Right hindlimb (tissue), 1 donor: ENCODE data around the gene ECI1.
"Not testable (repeated sequence)": the region's sequence is repeated elsewhere in the genome, so short reads cannot be mapped to it uniquely, and the experiment has no call there.

Experiments
- DNase-seq: peaks from one replicate; pipeline ENCODE4 v3.0.0-alpha.2; 2018

ECI1 gene

GRCh38 chr16:2250652-2251295 is 613 bp downstream of the ECI1 start:
- DNase-seq = no peak

GRCh38 chr16:2246301-2246885 is 5.0 kb downstream of the ECI1 start:
- no peak for DNase-seq

DNA sequence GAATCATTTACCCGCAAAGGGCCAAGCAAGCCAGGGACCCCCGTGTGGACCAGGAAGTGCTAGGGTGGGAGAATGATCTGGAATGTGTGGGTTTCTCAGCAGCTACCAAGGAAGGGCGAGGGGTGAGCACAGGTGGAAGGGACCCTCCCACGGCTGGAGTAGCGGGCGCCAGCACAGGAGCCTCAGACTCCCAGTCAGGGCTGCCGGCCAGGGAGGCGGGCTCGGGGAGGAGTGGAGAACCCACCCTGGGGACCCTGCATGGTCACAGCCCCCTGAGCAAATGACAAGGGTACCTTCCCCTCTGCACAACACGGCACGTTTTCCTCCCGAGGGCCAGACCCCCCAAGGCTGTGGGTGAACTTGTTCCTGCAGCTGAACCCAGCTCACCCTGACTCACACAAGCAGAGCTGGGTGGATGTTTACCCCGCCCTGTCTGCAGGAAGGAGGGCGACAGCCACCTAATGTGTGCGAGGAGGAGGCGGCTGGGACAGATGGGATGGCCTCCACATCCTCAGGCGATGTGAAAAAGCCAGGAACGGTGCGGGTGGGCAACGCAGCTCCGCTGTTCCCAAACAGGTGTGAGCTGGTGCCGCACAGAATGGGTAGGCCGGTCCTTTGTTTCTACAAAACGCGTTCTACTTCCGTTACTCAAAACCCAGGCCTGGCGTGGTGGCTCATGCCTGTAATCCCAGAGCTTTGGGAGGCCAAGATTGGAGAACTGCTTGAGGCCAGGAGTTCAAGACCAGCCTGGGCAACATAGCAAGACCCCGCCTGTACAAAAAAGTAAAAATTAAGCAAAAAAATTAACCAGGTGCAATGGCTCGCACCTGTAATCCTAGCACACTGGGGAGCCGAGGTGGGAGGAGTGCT is 6.2 kb downstream of the ECI1 start:
- DNase-seq = no peak

GRCh38 chr16:2244301-2244700 is 7.1 kb downstream of the ECI1 start:
- DNase-seq = no peak

GRCh38 chr16:2243781-2244180 is 7.6 kb downstream of the ECI1 start:
- no peak for DNase-seq

- DNase-seq = no peak
Observed at GRCh38 chr16:2243031-2243528, 8.3 kb downstream of the ECI1 start.

- no peak for DNase-seq
Observed at GRCh38 chr16:2242598-2242997, 8.8 kb downstream of the ECI1 start.

- not testable (repeated sequence) for DNase-seq
Observed at GRCh38 chr16:2240331-2240730, 11.1 kb downstream of the ECI1 start.

DNA sequence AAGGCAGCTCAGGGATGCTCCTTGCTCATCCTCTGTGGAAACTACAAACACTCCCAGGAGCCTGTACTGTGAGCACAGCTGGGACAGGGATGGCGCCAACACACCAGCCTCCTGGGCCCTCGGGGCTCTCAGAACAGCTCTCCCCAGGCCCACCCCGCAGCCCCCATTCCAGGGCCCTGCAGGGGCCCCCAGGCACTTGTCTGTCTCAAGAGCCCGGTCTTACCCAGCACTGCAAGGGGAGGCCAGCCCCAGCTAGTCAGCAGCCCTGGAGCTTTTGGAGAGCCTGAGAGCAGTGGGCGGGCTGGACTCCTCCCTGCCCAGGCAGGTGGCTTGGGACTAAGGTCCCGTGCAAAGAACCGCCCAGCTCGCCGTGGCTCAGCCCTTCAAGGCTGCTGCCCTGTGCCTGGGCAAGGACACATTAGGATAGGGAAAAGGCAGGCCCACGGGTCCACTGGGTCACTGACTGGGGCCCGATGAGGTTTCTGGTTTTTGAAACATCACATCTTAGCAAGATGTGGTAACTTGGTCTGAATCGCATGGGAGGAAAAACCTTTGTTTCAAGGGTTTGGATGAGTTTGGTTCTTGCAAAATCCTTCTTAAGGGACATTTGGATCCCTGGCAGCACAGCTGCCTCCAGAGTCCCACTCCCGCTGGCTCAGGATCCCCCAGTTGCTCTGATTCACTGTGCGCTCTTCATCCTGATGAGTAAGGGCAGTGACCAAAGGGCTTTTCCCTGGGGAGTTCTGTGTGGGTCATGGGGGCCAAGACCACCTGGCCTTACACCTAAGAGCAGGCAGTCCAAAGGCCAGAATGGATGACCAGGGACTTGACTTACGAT is 12.3 kb downstream of the ECI1 start:
- DNase-seq = no peak

DNA sequence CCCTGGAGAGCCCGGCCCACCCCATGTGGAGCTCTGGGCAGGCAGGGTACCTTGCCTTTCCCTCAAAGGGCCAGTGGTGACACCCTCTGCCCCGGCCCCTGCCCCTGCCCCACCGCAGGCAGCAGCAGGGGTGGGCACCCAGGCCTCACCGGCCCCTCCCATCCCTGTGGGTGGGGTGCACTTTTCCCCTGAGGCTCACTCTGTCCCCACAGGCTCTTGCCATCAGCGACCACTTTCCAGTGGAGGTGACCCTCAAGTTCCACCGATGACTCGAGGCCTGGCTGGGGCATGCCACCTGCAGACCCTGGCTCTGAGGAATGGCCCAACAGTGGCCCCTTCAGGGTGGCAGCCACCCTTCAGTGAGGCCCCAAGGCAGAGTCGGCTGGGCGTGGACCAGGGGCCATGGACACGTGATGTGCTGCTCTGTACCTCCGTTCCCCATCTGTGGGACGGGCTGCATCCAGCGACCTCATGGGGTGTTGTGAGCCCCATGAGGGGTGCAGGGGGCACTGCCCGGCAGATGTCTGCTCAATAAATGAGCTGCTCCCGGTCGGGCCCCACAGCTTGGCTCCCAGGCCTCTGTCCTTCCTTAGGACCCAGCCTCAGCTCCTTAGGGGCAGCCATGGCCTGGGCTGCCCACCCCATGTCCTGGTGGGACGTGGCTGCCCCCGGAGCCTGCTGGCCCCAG is 13.1 kb downstream of the ECI1 start:
- no peak for DNase-seq

GRCh38 chr16:2237493-2238149 is 13.8 kb downstream of the ECI1 start:
- DNase-seq = no peak

GRCh38 chr16:2237102-2237482 is 14.3 kb downstream of the ECI1 start:
- DNase-seq = no peak

- DNase-seq = peak; percentile 70
Observed at GRCh38 chr16:2236337-2237101, 14.9 kb downstream of the ECI1 start, which contains the start of gene DNASE1L2. Gene DNASE1L2, plus strand, starts transcription at chr16:2236444. Its CDS starts 373 bp downstream, at chr16:2236817.

DNA sequence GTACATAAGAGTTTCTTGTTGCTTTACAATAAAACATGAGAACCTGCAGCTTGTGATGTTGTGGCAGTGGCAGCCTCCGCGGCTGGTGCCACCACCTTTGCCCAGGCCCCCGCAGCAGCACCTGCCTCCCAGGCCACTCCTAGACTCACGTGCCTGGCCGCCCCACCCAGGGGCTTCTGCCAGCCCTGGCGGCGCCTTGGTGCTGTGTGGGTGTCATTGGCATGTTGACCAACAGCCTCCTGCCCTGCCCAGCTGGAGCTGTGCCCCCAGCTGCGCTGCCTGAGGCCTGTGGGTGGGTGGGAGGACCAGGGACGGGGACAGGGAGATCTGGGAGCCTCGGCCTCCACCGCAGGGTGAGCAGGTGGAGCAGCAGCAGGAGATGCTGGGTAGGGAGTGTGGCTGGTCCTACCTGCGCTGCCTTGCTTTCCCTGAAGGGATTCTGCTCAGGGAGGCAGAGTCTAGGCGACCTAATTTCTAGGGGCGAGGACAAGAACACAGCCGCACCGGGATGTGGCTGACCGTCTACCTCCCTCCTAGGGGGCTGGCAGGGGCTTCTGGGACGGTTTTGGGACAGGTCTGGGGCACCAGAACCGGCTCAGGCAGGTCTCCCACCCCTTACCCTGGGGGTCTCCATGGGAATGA is 15.6 kb downstream of the ECI1 start:
- no peak for DNase-seq

GRCh38 chr16:2235234-2235651 is 16.1 kb downstream of the ECI1 start:
- no peak for DNase-seq

DNA sequence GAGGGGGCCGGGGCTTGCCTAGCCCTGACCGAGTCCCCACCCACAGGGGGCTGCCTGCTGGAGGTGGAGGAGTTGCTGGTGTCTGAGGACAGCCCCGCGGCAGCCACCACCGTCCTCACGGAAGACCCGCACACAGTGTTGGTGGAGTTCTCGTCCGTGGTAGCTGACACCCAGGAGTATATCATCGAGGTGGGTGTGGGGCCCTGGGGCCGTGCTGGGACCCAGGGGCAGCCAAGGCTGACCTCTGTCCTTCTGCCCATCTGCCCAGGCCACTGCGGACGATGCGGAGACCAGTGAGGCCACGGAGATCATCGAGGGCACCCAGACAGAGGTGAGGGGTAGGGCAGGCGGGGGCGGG is 16.6 kb downstream of the ECI1 start:
- no peak for DNase-seq

DNA sequence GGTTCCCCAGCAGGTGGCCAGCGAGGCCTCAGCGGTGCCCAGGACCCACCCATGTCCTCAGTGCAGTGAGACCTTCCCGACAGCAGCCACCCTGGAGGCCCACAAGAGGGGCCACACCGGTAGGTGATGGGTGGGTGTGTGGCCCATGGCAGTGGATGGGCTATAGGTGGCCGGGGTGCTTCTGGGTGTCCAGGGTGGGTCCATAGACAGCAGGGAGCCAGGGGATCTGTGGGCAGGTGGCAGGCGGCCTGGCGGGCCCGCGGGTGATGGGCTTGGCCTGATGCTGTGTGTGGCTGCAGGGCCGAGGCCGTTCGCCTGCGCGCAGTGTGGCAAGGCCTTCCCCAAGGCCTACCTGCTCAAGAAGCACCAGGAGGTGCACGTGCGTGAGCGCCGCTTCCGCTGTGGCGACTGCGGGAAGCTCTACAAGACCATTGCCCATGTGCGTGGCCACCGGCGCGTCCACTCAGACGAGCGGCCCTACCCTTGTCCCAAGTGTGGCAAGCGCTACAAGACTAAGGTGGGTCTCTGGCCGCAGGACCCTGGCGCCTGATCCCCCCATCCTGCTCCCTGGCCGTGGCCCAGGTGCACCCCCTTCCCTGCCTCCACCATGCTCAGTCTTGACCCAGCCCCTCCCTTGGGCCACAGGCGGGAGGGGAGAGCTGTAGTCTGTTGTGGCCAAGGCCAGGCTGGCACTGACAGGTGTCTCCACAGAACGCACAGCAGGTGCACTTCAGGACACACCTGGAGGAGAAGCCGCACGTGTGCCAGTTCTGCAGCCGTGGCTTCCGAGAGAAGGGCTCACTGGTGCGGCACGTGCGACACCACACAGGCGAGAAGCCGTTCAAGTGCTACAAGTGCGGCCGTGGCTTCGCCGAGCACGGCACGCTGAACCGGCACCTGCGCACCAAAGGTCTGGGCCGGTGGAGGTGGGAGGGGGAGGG is 17.2 kb downstream of the ECI1 start:
- DNase-seq = no peak

DNA sequence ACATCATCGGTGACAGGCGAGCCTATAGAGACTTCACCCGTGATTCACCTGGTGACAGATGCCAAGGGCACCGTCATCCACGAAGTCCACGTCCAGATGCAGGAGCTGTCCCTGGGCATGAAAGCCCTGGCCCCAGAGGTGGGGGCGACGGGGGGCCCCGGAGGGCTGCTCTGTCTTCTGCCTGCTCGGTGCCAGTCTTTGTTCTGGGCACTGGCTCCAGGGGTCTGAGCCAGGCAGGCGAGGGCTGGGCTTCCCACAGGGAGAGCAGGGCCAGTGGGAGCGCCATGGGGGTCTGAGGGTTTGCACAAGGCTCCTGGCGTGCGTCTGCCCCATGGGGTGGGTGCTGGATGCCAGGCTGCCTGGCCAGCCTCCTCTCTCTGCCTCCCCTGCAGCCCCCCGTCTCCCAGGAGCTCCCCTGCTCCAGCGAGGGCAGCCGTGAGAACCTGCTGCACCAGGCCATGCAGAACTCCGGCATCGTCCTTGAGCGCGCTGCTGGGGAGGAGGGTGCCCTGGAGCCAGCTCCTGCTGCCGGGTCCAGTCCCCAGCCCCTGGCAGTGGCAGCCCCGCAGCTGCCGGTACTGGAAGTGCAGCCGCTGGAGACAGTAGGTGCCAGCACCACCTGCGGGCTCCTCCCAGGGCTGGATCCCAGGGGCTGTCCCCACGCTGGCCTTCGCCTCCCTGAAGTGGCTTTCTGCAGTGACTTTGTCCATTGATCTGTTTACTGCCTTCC is 18.2 kb downstream of the ECI1 start:
- no peak for DNase-seq
